OCI-LY7 (cell line): Measurements from ENCODE around the gene PEX10. TPM values are rescaled to one million over a fixed set of nuclear protein-coding genes. Genes with fewer than 3 reads are reported as not detected.

ENCODE experiments used
- BruUV-seq: library from RNA; stranded (reverse); fragments of 400-500 nt; replicated peaks from 2 replicates; lab custom pipeline; 2021; lab: Mats Ljungman, UMichigan
- CTCF ChIA-PET: fragments of 300-600 bp; sonication (Branson Sonifier 250); formaldehyde crosslinking; loops from one replicate; lab custom pipeline; 2022; ENCODE audit warnings: antibody characterized with exemption; ENCODE audit not compliant: unreplicated experiment; lab: Charles Lee
- POLR2A ChIA-PET: fragments of 300-600 bp; sonication (Branson Sonifier 250); formaldehyde crosslinking; loops from one replicate; lab custom pipeline; 2022; ENCODE audit warnings: antibody characterized with exemption; lab: Charles Lee
- DNase-seq: peaks from one replicate; pipeline ENCODE4 v3.0.0-alpha.2; 2015; ENCODE audit warnings: low spot score
- H2AFZ ChIP-seq: fragments of 200-600 bp; sonication (generic), shearing (Covaris generic); 2 replicates; pipeline ENCODE4 v1.6.1; 2014; ENCODE audit warnings: mild to moderate bottlenecking, antibody characterized with exemption, low read length, moderate library complexity
- H3K27ac ChIP-seq: fragments of 200-600 bp; sonication (generic); 2 replicates; pipeline ENCODE4 v1.5.1; 2014; ENCODE audit warnings: mixed run types, low read depth, mild to moderate bottlenecking, moderate library complexity, low read length, inconsistent platforms; ENCODE audit not compliant: poor library complexity, severe bottlenecking
- H3K36me3 ChIP-seq: fragments of 200-600 bp; sonication (generic); 2 replicates; pipeline ENCODE4 v1.6.1; 2014; ENCODE audit warnings: mild to moderate bottlenecking, antibody characterized with exemption, low read length, moderate library complexity, mixed read lengths; ENCODE audit not compliant: insufficient read depth
- H3K4me1 ChIP-seq: fragments of 200-600 bp; sonication (generic); 2 replicates; pipeline ENCODE4 v1.5.1; 2014; ENCODE audit warnings: mild to moderate bottlenecking, low read length; ENCODE audit not compliant: insufficient read depth, poor library complexity, severe bottlenecking
- H3K4me2 ChIP-seq: fragments of 200-600 bp; sonication (generic); 2 replicates; pipeline ENCODE4 v1.6.1; 2014; ENCODE audit warnings: mild to moderate bottlenecking, low read length
- H3K4me3 ChIP-seq: fragments of 200-600 bp; sonication (generic); 2 replicates; pipeline ENCODE4 v1.5.1; 2014; ENCODE audit warnings: mild to moderate bottlenecking, low read depth, low read length; ENCODE audit not compliant: poor library complexity, severe bottlenecking
- H3K79me2 ChIP-seq: fragments of 200-600 bp; sonication (generic); 2 replicates; pipeline ENCODE4 v1.6.1; 2016; ENCODE audit warnings: low read depth, mild to moderate bottlenecking, low read length, moderate library complexity, mixed read lengths; ENCODE audit not compliant: insufficient read depth
- H3K9me2 ChIP-seq: fragments of 200-600 bp; sonication (generic); 2 replicates; pipeline ENCODE4 v1.6.1; 2016; ENCODE audit warnings: mild to moderate bottlenecking, low read length, mixed read lengths; ENCODE audit not compliant: insufficient read depth
- H3K9me3 ChIP-seq: fragments of 200-600 bp; sonication (generic); 2 replicates; pipeline ENCODE4 v1.6.1; 2014; ENCODE audit warnings: mild to moderate bottlenecking, mixed run types, low read length, mixed read lengths
- H4K20me1 ChIP-seq: fragments of 200-600 bp; sonication (generic); 2 replicates; pipeline ENCODE4 v1.6.1; 2014; ENCODE audit warnings: mild to moderate bottlenecking, antibody characterized with exemption, low read length, moderate library complexity, mixed read lengths; ENCODE audit not compliant: insufficient read depth
- EZH2phosphoT487 ChIP-seq: fragments of 200-600 bp; sonication (generic); IDR thresholded peaks from 2 replicates; pipeline ENCODE4 v1.6.1; 2018; ENCODE audit warnings: low read depth, borderline replicate concordance, mild to moderate bottlenecking, mixed run types, antibody characterized with exemption, low read length, moderate library complexity, mixed read lengths
- intact Hi-C: fragments of 100-400 bp; cut with micrococcal nuclease; formaldehyde crosslinking; loops from one replicate; pipeline ENCODE4 v1.10.0; 2022; ENCODE audit not compliant: unreplicated experiment
- total RNA-seq, 2 experiments: library from RNA; depleted of rRNA in 1 of 2; stranded (reverse); fragments of >200 nt in 1 of 2; shearing (Covaris generic) in 1 of 2; gene quantifications; 2 replicates each; pipeline ENCODE4 v1.2.3, GENCODE V29; 2014 to 2022
- TF ChIP-seq, protein P1 (sequence below): fragments of 200-600 bp; sonication (generic); conservative IDR thresholded peaks from 2 replicates; pipeline ENCODE4 v1.5.1; 2014; ENCODE audit warnings: mild to moderate bottlenecking, antibody characterized with exemption, low read length, moderate library complexity, mixed read lengths

Gene PEX10
- total RNA-seq, 2 experiments from 2014 or later: 23.3 to 24.5 TPM

DNA sequence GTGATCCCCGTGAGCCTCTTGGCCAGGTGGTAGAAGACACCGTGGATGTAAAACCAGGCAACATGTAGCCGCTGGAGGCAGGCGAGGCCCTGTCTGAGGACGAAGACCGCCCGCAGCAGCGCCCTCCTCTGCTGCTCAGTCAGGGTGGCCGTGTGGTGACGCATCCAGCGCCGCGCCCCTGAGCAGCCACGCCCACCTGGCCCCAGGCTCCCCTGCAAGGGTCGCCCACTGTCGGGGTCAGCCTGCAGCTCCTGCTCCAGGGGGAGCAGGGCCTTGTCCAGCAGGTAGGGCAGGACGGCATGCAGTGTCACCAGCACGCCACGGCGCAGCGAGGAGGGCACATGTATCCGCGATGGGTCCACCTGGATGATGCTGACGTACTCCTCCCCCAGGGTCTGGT lies 3.9 kb downstream of the PEX10 start:
- Histone ChIP-seq H3K4me1 (peaks cover 13% of the 10 kb centered on the region), H4K20me1 (no peaks in the 10 kb centered on the region), H3K36me3 (peaks cover 43% of the 10 kb centered on the region), H2AFZ (no peak overlapping the region), H3K4me2 (no peak overlapping the region), H3K79me2 (no peaks in the 10 kb centered on the region), H3K9me3 (no peaks in the 10 kb centered on the region), H3K9me2 (no peaks in the 10 kb centered on the region), H3K4me3 (no peak overlapping the region), H3K27ac (no peak overlapping the region)
- no peak for DNase-seq
- no peak for TF ChIP-seq EZH2phosphoT487
- TF ChIP-seq, protein P1, sequence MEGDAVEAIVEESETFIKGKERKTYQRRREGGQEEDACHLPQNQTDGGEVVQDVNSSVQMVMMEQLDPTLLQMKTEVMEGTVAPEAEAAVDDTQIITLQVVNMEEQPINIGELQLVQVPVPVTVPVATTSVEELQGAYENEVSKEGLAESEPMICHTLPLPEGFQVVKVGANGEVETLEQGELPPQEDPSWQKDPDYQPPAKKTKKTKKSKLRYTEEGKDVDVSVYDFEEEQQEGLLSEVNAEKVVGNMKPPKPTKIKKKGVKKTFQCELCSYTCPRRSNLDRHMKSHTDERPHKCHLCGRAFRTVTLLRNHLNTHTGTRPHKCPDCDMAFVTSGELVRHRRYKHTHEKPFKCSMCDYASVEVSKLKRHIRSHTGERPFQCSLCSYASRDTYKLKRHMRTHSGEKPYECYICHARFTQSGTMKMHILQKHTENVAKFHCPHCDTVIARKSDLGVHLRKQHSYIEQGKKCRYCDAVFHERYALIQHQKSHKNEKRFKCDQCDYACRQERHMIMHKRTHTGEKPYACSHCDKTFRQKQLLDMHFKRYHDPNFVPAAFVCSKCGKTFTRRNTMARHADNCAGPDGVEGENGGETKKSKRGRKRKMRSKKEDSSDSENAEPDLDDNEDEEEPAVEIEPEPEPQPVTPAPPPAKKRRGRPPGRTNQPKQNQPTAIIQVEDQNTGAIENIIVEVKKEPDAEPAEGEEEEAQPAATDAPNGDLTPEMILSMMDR: no peak
- intact Hi-C loops: no loop called here
- CTCF ChIA-PET: no interaction called here
- no TSS peak for BruUV-seq
- POLR2A ChIA-PET: no interaction called here

GRCh38 chr1:2407991-2408275 lies 4.4 kb downstream of the PEX10 start:
- intact Hi-C loops: no loop called here
- Histone ChIP-seq H2AFZ (no peak overlapping the region), H3K4me3 (no peak overlapping the region), H3K36me3 (peaks cover 48% of the 10 kb centered on the region), H3K27ac (no peak overlapping the region), H3K4me2 (no peak overlapping the region), H4K20me1 (no peaks in the 10 kb centered on the region), H3K79me2 (no peaks in the 10 kb centered on the region), H3K9me2 (no peaks in the 10 kb centered on the region), H3K4me1 (peaks cover 12% of the 10 kb centered on the region), H3K9me3 (no peaks in the 10 kb centered on the region)
- ChIA-PET CTCF (no interaction called here), POLR2A (no interaction called here)
- no peak for TF ChIP-seq EZH2phosphoT487
- TF ChIP-seq, protein P1: no peak
- no TSS peak for BruUV-seq
- no peak for DNase-seq

DNA sequence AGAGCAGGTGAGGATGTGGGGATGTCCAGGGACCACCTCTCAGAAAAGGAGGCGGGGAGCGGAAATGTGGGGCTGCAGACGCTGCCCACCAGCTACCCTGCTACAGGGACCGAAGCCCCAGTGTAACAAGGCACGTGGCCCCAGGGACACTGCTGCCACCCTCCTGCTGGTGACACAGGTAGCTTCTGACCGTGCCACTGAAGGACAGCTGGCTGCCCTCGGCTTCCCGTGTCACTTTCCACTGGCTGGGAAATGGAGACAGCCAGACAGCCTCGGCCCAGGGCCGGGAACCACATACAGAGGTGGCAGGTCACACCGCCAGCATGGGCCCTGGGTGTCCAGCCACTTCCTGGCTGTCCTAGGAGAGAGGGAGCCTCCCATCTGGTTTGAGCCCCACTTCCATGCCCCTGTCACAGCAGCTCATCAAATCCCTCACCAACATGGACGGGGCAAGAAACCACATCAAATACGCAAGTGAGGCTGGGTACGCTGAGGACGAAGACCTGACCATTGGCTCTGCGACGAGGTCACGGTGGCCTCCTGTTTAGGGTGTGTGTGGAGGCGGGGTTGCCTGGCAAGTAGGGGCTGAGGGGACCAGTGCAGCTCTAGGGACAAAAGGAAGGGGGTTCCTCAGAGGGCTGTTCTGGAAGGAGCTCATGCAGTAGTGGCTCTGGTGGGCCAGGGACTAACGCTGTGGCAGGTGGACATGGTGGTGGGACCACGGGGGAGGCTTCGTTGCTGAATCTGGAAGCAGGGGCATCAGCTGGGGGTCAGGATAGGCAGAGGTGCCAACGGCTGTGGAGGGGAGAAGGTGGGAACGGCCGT lies 5.0 kb downstream of the PEX10 start:
- CTCF ChIA-PET: no interaction called here
- POLR2A ChIA-PET: no interaction called here
- H4K20me1 ChIP-seq: no peaks in the 10 kb centered on the region

More for the DNA sequence above, 5.0 kb downstream of the PEX10 start:
- Histone ChIP-seq H3K79me2 (no peaks in the 10 kb centered on the region), H3K36me3 (peaks cover 53% of the 10 kb centered on the region), H3K27ac (no peak overlapping the region), H2AFZ (no peak overlapping the region), H3K4me2 (no peak overlapping the region), H3K9me3 (no peaks in the 10 kb centered on the region), H3K9me2 (no peaks in the 10 kb centered on the region), H3K4me1 (peaks cover 12% of the 10 kb centered on the region), H3K4me3 (no peak overlapping the region)
- DNase-seq: no peak
- BruUV-seq: no TSS peak
- intact Hi-C loops: no loop called here
- no peak for TF ChIP-seq EZH2phosphoT487
